ENCODE measurements around the gene TXNRD2.

DNA sequence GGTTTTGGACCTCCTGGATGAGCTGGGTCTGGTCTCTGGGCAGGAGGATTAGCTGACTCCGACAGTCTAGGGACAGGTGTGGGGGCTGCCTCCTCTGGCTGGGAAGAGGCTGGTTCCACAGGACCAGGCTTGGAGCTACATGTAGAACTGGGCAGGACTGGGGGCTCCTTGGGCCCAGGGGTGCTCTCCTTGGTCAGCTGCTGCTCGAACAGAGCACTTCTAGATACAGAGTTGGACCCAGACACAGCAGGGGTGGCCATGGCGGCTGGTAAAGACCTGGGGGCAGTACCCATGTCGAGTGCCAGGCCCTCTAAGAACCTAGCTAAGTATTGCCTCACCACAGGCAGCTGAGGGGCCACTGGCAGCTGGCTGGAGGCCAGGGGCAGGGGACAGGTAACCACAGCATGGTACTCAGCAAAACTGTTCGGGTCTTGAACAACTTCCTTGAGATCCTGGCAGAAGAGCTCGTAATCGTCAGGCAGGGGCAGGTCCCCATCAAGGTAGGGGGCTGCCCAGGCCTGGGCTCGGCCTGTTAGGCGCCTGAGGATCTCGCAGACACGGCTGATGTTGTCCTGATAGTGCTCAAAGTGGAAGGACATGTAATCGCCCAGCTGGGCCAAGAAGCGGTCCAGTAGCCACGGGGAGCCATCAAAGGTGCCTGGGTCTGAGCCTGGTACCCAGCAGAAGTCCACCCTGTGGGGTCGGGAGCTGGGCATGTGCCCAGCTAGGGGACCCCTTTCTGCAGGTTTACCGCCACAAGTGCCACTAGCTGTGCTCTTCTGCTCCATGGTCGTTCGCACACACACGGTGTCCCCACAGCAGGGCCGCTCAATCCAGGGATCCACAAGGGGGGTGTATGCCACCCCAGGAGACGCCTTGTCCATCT, 90.1 kb downstream of the TXNRD2 start:
- no peak for TF ChIP-seq EZH2phosphoT487 (IDR thresholded peaks at IDR 0.05; ENCODE audit: borderline replicate concordance, low read length)
- TF ChIP-seq, protein P1, sequence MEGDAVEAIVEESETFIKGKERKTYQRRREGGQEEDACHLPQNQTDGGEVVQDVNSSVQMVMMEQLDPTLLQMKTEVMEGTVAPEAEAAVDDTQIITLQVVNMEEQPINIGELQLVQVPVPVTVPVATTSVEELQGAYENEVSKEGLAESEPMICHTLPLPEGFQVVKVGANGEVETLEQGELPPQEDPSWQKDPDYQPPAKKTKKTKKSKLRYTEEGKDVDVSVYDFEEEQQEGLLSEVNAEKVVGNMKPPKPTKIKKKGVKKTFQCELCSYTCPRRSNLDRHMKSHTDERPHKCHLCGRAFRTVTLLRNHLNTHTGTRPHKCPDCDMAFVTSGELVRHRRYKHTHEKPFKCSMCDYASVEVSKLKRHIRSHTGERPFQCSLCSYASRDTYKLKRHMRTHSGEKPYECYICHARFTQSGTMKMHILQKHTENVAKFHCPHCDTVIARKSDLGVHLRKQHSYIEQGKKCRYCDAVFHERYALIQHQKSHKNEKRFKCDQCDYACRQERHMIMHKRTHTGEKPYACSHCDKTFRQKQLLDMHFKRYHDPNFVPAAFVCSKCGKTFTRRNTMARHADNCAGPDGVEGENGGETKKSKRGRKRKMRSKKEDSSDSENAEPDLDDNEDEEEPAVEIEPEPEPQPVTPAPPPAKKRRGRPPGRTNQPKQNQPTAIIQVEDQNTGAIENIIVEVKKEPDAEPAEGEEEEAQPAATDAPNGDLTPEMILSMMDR (conservative IDR thresholded peaks at IDR 0.05; ENCODE audit: low read depth, low read length) = no peak

All from PC-3 (cell line).